ENCODE data around the gene ODF2L. TPM values are rescaled to one million over a fixed set of nuclear protein-coding genes. Genes with fewer than 3 reads are reported as not detected.
A peak's percentile ranks its signal among the peaks of the same experiment; 100 is the strongest.

ODF2L gene
- total RNA-seq, 2 experiments from 2014 or later: 16.9 to 18.0 TPM

DNA sequence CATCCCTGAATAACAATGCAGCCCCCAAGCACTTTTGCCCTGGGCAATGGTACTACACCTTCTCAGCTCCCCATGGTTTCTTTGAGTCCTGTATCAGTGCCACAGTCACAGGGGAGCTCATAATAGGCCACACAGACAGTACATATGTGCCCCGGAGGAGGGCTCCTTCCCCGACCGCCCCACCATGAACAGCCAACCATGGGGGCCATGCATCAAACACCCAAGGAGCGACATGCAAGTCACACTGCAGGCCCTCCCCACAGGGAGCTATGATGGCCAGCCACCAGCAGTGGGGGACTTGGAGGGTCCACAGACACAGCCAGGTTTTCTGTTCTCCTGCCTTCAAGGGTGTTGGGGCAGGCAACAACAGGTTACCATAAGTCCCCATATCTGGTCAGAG lies 14.8 kb upstream of the ODF2L start:
- H3K27me3 Mint-ChIP-seq: no peaks in the 10 kb centered on the region
- no peaks in the 10 kb centered on the region for H3K36me3 Mint-ChIP-seq
- no peak overlapping the region for H3K27ac Mint-ChIP-seq
- no peak overlapping the region for H3K4me3 Mint-ChIP-seq
- no peaks in the 10 kb centered on the region for H3K9me3 Mint-ChIP-seq
- no peak for DNase-seq
- no peaks in the 10 kb centered on the region for H3K4me1 Mint-ChIP-seq

DNA sequence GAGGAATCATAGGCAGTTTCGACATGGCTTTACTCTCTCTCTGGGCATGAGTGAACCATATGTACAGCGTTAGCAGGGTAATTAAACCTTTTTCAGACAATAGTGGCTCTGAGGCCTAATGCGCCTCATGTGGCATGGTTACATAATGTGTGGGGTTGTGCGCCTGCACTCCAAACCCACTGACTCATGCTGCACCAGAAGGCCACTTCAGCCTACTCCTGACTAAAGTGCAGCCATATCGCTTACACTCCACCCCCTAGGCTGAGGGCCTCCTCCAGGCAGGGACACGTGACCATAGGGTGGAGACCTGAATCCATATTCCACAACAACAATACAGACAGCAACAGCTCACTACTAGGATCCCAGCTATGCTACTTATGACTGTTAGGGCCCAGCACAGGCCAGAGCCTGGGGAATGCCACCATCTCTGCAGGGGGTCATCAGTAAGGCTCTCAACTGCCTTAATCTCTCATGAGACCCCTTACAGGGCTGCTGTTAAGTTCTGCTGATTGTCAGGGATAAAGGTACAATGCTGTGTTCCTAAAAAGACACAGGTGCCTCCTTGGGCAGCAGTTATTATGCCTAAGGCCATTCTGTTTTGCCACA lies 13.4 kb upstream of the ODF2L start:
- Mint-ChIP-seq H3K4me1 (no peaks in the 10 kb centered on the region), H3K4me3 (no peak overlapping the region), H3K9me3 (no peaks in the 10 kb centered on the region), H3K36me3 (no peaks in the 10 kb centered on the region), H3K27ac (no peak overlapping the region), H3K27me3 (no peaks in the 10 kb centered on the region)
- DNase-seq: no peak

DNA sequence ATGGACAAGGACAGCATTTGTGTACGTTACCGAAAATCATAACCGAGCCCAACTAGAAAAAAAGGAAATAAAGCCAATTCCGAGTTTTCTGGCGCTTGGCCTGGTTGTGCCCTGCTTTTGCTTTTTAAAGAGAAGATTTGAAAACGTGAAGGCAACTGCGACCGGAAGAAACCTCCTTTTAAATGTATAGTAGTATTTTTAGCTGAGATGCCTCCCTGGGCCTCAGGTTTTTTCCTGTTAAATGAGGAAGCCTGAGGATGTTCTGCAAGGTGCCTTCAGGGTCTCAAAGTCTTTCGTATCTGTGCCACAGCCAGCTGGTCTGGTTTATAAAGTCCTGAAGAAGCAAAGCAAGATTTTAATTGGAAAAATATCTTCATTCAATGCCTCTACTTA lies 371 bp upstream of the ODF2L start:
- DNase-seq: no peak
- peak overlapping the region; percentile 91 for H3K4me3 Mint-ChIP-seq
- no peaks in the 10 kb centered on the region for H3K27me3 Mint-ChIP-seq
- peaks cover 3% of the 10 kb centered on the region for H3K36me3 Mint-ChIP-seq
- H3K27ac Mint-ChIP-seq: peak overlapping the region; percentile 90
- H3K9me3 Mint-ChIP-seq: no peaks in the 10 kb centered on the region
- H3K4me1 Mint-ChIP-seq: peaks cover 32% of the 10 kb centered on the region

DNA sequence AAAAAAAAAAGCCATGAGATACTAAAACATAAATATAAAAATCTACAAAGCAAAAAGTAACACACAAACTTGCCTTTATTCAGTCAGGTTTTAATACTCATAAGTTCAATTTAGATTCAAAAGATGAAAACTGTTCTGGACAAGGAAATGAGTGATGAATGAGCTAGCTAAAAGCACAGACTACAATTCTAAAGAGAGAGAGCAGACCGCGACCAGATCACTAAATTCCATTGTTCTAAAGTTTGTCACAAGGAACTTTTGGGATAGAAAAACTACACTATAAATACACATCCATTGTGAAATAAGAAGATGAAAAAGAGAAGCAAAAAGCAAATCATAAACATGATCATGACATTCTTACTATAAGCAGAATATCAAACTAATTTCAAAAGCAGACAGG lies 1.7 kb downstream of the ODF2L start:
- H3K4me3 Mint-ChIP-seq: peak overlapping the region; percentile 23

DNA sequence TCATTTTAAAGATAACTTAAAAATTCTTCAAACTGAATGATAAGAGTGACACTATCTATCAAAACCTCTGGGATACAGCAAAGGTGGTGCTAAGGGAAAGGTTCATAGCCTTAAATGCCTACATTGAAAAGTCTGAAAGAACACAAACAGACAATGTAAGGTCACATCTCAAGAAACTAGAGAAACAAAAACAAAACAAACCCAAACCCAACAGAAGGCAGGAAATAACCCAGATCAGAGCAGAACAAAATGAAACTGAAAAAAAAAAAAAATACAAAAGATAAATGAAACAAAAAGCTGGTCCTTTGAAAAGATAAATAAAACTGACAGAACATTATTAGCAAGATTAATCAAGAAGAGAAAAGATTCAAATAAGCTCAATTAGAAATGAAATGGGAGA lies 6.8 kb downstream of the ODF2L start:
- Mint-ChIP-seq H3K27me3 (no peaks in the 10 kb centered on the region), H3K36me3 (peaks cover 17% of the 10 kb centered on the region), H3K4me3 (peak overlapping the region; percentile 66), H3K4me1 (peaks cover 36% of the 10 kb centered on the region), H3K27ac (peak overlapping the region; percentile 68), H3K9me3 (peaks cover 7% of the 10 kb centered on the region)
- DNase-seq: no peak

More for the DNA sequence above, 1.7 kb downstream of the ODF2L start:
- DNase-seq: no peak
- Mint-ChIP-seq H3K27ac (peak overlapping the region; percentile 1), H3K27me3 (no peaks in the 10 kb centered on the region), H3K36me3 (peaks cover 17% of the 10 kb centered on the region), H3K9me3 (peaks cover 7% of the 10 kb centered on the region), H3K4me1 (peaks cover 49% of the 10 kb centered on the region)

DNA sequence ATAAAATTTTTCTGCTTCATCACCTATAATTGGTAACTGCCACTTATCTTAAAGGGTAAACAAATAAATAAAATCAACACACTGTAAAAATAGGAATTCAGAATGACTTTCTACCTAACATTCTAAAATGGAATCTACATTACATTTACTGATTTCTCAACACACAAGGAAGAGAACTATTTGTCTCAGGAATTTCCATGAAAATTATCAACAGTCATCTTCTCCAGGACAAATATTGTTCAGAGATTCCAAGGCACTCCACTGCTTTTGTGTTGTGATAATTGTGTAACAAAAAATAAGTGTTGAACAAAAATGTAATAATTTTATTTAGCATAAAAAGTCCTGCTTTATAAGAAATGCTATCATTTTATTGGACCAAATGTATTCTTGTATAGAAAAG lies 7.3 kb downstream of the ODF2L start:
- peaks cover 32% of the 10 kb centered on the region for H3K4me1 Mint-ChIP-seq
- no peak for DNase-seq
- H3K27me3 Mint-ChIP-seq: no peaks in the 10 kb centered on the region
- peaks cover 7% of the 10 kb centered on the region for H3K9me3 Mint-ChIP-seq
- H3K4me3 Mint-ChIP-seq: no peak overlapping the region
- peaks cover 17% of the 10 kb centered on the region for H3K36me3 Mint-ChIP-seq
- no peak overlapping the region for H3K27ac Mint-ChIP-seq

DNA sequence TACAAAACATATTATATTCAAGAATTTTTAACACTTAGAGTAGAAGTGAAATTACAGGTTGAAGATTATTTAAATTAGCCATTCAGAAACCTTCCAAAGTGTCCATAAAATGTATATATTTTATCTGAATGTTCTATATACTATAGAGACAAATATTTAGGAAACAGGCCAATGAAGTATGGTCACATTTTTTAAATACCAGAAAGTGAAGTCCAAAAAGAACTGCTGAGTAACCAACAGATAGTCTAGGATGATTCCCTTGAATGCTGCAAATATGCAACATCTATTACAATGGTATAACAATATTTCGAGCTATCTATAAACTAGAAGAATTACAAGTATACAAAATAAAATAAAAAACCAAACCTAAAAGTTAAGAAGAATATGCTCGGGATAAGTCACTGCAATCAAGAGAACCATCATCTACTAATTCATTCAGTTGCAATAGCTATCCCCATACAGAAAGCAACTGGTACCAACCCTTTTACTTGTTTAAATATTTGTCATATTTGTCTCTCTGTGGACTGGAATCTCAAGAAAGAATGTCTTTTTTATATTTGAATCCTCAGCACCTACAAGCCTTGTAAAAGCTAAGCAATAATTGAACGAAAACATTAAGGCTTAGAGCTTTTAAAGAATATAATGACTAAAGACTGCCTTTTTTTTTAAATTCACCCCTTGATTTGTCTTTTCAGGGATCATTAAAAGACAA lies 8.1 kb downstream of the ODF2L start:
- Mint-ChIP-seq H3K4me3 (no peak overlapping the region), H3K4me1 (peaks cover 26% of the 10 kb centered on the region), H3K27ac (no peak overlapping the region), H3K9me3 (peaks cover 7% of the 10 kb centered on the region), H3K27me3 (no peaks in the 10 kb centered on the region), H3K36me3 (peaks cover 17% of the 10 kb centered on the region)
- DNase-seq: no peak

DNA sequence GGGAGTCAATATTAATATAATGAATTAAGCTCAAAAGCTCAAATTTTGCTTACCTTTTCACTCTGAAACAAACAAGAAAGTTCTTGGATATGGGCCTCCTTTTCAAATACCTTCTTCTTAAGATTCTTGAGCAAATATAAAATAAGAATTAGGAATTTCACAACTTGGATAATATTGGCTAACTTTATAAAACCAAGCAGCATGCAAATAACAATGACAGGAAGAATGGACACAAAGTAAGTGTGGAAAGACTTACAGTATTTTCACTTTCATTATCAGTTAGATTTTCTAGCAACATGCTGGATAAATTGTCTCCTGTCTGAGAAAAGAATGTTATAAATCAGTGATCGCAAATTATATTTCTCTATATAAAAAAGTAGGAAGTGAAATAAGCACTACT lies 13.2 kb downstream of the ODF2L start:
- Mint-ChIP-seq H3K4me3 (no peak overlapping the region), H3K27ac (no peak overlapping the region), H3K36me3 (peaks cover 5% of the 10 kb centered on the region), H3K4me1 (peaks cover 5% of the 10 kb centered on the region), H3K27me3 (no peaks in the 10 kb centered on the region), H3K9me3 (no peaks in the 10 kb centered on the region)
- no peak for DNase-seq

DNA sequence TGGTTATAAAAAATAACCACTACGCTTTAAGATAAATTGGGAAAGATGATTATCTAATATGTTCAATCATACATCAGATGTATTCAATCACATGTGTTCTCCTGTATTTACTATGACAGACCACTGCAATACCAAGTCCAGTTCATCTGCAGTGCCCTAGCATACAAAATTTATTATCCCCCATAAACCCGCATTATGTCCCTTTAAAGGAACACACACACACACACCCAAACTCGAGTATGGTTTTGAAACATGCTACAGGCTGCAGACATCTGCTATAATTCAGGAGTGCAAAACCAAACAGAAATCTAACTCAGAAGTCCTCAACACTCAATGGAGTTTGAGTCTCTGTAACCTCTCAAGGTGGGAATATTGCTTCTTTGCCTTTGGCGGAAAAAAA lies 14.9 kb downstream of the ODF2L start:
- H3K27me3 Mint-ChIP-seq: no peaks in the 10 kb centered on the region
- no peak for DNase-seq
- no peak overlapping the region for H3K27ac Mint-ChIP-seq
- H3K4me1 Mint-ChIP-seq: peaks cover 5% of the 10 kb centered on the region
- H3K4me3 Mint-ChIP-seq: no peak overlapping the region
- peaks cover 16% of the 10 kb centered on the region for H3K36me3 Mint-ChIP-seq
- peaks cover 4% of the 10 kb centered on the region for H3K9me3 Mint-ChIP-seq

DNA sequence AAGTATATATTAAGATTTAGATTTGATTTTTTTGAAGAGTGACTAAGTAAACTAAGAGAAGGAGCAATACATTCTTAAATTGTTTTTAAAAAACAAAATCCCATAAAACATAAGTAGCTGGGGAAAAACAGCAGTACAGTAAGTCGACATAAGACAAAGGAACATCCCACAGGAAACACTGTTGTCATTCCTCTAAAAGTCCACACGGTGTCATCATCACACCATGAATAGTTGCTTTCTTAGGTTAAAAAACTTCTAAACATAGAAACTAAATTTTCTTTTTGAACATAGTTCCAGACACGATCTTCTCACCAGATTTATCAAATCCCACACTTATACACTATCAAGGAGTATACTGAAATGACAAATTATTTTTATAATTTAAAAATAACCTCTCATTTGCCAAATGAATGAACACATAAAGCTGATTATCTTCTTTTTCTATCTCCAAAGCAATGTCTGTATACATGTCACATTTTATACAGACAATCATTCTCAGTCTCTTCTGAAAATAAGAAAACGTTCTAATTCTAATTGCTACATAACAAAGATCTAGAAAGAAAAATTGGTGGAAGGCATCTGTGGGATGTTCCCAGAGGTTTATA lies 15.8 kb downstream of the ODF2L start:
- Mint-ChIP-seq H3K27ac (no peak overlapping the region), H3K4me3 (no peak overlapping the region), H3K4me1 (peaks cover 5% of the 10 kb centered on the region), H3K27me3 (no peaks in the 10 kb centered on the region), H3K9me3 (peaks cover 4% of the 10 kb centered on the region), H3K36me3 (peaks cover 17% of the 10 kb centered on the region)
- DNase-seq: no peak

DNA sequence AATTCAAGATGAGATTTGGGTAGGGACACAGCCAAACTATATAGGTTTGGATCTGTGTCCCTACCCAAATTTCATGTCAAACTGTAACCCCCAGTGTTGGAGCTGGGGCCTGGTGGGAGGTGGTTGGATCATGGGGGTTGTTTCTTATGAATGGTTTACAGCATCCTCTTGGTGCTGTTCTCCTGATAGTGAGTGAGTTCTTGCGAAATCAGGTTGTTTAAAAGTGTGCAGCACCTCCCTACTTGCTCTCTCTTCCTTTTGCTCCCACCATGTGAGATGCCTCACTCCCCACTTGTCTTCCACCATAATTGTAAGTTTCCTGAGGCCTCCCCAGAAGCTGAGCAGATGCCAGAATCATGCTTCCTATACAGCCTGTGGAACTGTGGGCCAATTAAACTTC lies 17.3 kb downstream of the ODF2L start:
- Mint-ChIP-seq H3K36me3 (peaks cover 17% of the 10 kb centered on the region), H3K27me3 (no peaks in the 10 kb centered on the region), H3K4me3 (no peak overlapping the region), H3K9me3 (peaks cover 4% of the 10 kb centered on the region), H3K27ac (no peak overlapping the region), H3K4me1 (peaks cover 5% of the 10 kb centered on the region)
- no peak for DNase-seq

DNA sequence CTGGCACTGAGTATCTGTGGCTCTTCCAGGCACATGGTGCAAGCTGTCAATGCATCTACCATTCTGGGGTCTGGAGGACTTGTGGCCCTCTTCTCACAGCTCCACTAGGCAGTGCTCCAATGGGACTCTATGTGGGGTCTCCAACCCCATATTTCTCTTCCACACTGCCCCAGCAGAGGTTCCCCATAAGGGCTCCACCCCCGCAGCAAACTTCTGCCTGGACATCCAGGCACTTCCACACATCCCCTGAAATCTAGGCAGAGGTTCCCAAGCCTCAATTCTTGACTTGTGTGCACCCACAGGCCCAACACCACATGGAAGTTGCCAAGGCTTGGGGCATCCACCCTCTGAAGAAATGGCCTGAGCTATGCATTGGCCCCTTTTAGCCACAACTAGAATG lies 18.8 kb downstream of the ODF2L start:
- Mint-ChIP-seq H3K27me3 (no peaks in the 10 kb centered on the region), H3K27ac (no peak overlapping the region), H3K4me1 (peaks cover 3% of the 10 kb centered on the region), H3K36me3 (peaks cover 17% of the 10 kb centered on the region), H3K4me3 (no peak overlapping the region), H3K9me3 (peaks cover 4% of the 10 kb centered on the region)
- DNase-seq: no peak

DNA sequence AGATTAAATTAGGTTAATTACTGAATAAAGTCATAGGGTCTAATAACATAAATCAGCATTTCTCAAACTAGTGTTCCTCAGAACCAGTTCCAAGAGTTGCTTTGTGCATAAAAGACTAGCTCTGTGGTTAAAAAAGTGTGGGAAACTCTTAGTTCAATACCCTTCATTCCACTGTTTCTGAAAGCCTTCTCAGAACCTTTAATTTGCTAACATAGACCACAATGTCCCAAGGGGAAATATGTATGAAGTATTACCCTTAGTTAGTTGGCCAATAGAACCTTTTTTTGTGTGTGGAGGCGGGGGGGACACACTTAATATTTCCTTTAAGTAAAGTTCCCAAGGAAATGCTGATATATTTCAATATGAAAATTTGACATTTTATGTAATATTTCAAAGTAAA lies 20.4 kb downstream of the ODF2L start:
- no peaks in the 10 kb centered on the region for H3K27me3 Mint-ChIP-seq
- DNase-seq: no peak
- peaks cover 8% of the 10 kb centered on the region for H3K4me1 Mint-ChIP-seq
- peaks cover 19% of the 10 kb centered on the region for H3K36me3 Mint-ChIP-seq
- H3K4me3 Mint-ChIP-seq: no peak overlapping the region
- no peak overlapping the region for H3K27ac Mint-ChIP-seq
- H3K9me3 Mint-ChIP-seq: peaks cover 4% of the 10 kb centered on the region

DNA sequence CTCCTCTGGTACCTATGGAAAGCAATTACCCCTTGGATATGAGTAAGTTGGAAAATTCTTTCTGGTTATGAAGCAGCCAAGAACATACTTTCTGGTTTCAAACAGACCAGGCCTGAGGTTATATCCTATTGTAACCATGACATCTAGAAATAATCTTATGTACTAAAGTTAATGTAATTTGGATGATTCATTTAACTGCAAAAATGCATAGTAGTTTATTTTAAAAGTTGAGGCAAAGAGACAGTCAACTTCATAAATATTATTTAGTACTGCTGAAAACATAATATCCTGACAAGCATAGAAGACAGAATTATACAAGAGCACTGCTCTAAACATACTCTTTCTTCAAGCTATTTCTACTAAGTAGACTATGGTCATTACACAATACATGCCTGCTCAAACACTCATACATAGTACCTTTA lies 25.5 kb downstream of the ODF2L start:
- Mint-ChIP-seq H3K9me3 (no peaks in the 10 kb centered on the region), H3K4me1 (peaks cover 11% of the 10 kb centered on the region), H3K4me3 (no peak overlapping the region), H3K36me3 (peaks cover 2% of the 10 kb centered on the region), H3K27me3 (no peaks in the 10 kb centered on the region), H3K27ac (no peak overlapping the region)
- no peak for DNase-seq

DNA sequence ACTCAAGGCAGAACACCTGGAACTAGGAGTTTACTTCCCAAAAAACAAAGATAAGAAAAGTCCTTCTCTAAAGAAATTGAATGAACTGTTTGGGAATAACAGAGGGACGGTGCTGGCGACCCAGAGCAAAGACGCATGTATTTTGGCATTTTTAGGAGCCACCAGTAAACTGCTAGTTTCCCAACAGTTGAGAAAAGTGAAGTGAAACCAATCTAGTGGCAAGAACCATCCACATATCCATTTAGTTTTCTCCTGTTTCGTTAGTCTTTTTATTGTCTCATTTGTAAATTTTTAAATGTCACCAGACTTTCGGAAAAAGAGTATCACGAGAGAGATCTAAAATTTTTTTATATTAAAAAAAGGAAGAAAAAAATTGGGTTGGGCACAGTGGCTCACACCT lies 30.2 kb downstream of the ODF2L start:
- peaks cover 6% of the 10 kb centered on the region for H3K4me1 Mint-ChIP-seq
- H3K27me3 Mint-ChIP-seq: no peaks in the 10 kb centered on the region
- no peak overlapping the region for H3K4me3 Mint-ChIP-seq
- no peak for DNase-seq
- H3K36me3 Mint-ChIP-seq: peaks cover 4% of the 10 kb centered on the region
- H3K27ac Mint-ChIP-seq: no peak overlapping the region
- no peaks in the 10 kb centered on the region for H3K9me3 Mint-ChIP-seq

DNA sequence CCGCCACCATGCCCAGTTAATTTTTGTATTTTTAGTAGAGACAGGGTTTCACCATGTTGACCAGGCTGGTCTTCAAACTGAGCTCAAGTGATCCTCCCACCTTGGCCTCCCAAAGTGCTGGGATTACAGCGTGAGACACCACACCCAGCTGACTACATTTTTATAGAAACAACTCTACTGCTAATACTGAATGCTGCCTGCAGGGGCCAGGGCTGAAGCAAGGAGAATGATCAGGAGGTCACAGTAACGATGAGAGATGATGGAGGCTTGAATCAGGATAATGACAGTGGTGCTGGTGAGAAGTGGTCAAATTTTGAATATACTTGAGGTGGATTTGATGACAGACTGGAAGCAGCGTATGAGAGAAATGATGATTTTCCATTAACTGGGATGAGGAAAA lies 33.3 kb downstream of the ODF2L start:
- Mint-ChIP-seq H3K9me3 (no peaks in the 10 kb centered on the region), H3K4me3 (no peak overlapping the region), H3K27ac (no peak overlapping the region), H3K27me3 (no peaks in the 10 kb centered on the region), H3K36me3 (peaks cover 7% of the 10 kb centered on the region), H3K4me1 (no peaks in the 10 kb centered on the region)
- no peak for DNase-seq
